HepG2 (cell line): ENCODE measurements around the gene CPT1B. TPM values are rescaled to one million over a fixed set of nuclear protein-coding genes. Genes with fewer than 3 reads are reported as not detected.

Experiments
- ATAC-seq: fragments of 200-7000 bp; cut with Tn5 transposase; 3 replicates; pipeline ENCODE4 v1.9.1; 2020; ENCODE audit warnings: mild to moderate bottlenecking, moderate library complexity
- BruUV-seq: library from RNA; stranded (reverse); fragments of 400-500 nt; replicated peaks from 2 replicates; lab custom pipeline; 2021; lab: Mats Ljungman, UMichigan
- CTCF ChIA-PET: fragments of 300-600 bp; formaldehyde crosslinking; extraction: SDS; loops from one replicate; lab custom pipeline; 2021; ENCODE audit warnings: low total read pairs, inconsistent platforms, low intra/inter-chr PET ratio; lab: Yijun Ruan, JAX
- POLR2A ChIA-PET: fragments of 350-600 bp; sonication (Branson Sonifier 250); formaldehyde crosslinking; loops from one replicate; lab custom pipeline; 2020; ENCODE audit warnings: antibody characterized with exemption, inconsistent platforms; lab: Yijun Ruan, JAX
- DNase-seq: peaks from one replicate; pipeline ENCODE4 v3.0.0-alpha.2; 2015; ENCODE audit warnings: low spot score
- FAIRE-seq: peaks from 3 replicates; lab custom pipeline; 2011; peaks lifted over from hg19 to GRCh38; lab: Jason Lieb, UNC
- H2AFZ ChIP-seq: one replicate; pipeline ENCODE4 v1.6.1; 2011; ENCODE audit warnings: low read length, inconsistent platforms
- H3K27ac ChIP-seq: fragments of 300-600 bp; 3 replicates; pipeline ENCODE4 v1.8.0; 2011; ENCODE audit warnings: mixed run types, mild to moderate bottlenecking, mixed read lengths, low read length, inconsistent platforms; ENCODE audit not compliant: insufficient read depth; ENCODE audit errors: extremely low read length
- H3K27me3 ChIP-seq, 2 experiments: fragments of 200-600 bp in 1 of 2; 2 replicates in 1 of 2; 3 replicates in 1 of 2; pipeline versions ENCODE4 v1.6.0 to v1.8.0; 2011; ENCODE audit warnings: low read length in 2 of 2, mild to moderate bottlenecking in 2 of 2, moderate library complexity in 2 of 2, inconsistent platforms in 1 of 2; ENCODE audit not compliant: insufficient read depth in 2 of 2, control insufficient read depth in 1 of 2
- H3K36me3 ChIP-seq, 2 experiments: fragments of 200-600 bp in 1 of 2; replicated peaks in 1 of 2; 2 replicates in 1 of 2; 3 replicates in 1 of 2; pipeline versions ENCODE4 v1.5.1 to v1.8.0; 2011; ENCODE audit warnings: low read length in 2 of 2, inconsistent platforms in 1 of 2; ENCODE audit not compliant: insufficient read depth in 2 of 2, control insufficient read depth in 1 of 2
- H3K4me1 ChIP-seq: 2 replicates; pipeline ENCODE4 v1.5.1; 2012; ENCODE audit warnings: low read length, inconsistent platforms; ENCODE audit not compliant: insufficient read depth
- H3K4me2 ChIP-seq: 2 replicates; pipeline ENCODE4 v1.6.0; 2011; ENCODE audit warnings: low read depth, low read length, inconsistent platforms
- H3K4me3 ChIP-seq, 3 experiments: fragments of 200-600 bp in 1 of 3; sonication (generic), shearing (Covaris generic) in 1 of 3; replicated peaks in 1 of 3; 2 replicates each; pipeline ENCODE4 v1.5.1; 2011 to 2016; ENCODE audit warnings: low read length in 3 of 3, inconsistent platforms in 2 of 3, low read depth in 2 of 3, mild to moderate bottlenecking in 2 of 3, control low read depth in 1 of 3, mixed read lengths in 1 of 3; ENCODE audit not compliant: insufficient read depth in 1 of 3
- H3K79me2 ChIP-seq: one replicate; pipeline ENCODE4 v1.6.1; 2011; ENCODE audit warnings: low read length, inconsistent platforms; ENCODE audit not compliant: insufficient read depth
- H3K9ac ChIP-seq: 2 replicates; pipeline ENCODE4 v1.6.0; 2011; ENCODE audit warnings: mild to moderate bottlenecking, low read depth, low read length, inconsistent platforms; ENCODE audit not compliant: insufficient read depth
- H3K9me3 ChIP-seq: 2 replicates; pipeline ENCODE4 v1.5.1; 2012; ENCODE audit warnings: mild to moderate bottlenecking, low read length
- H4K20me1 ChIP-seq: 2 replicates; pipeline ENCODE4 v1.6.0; 2011; ENCODE audit warnings: inconsistent platforms, mild to moderate bottlenecking, low read length, moderate library complexity; ENCODE audit not compliant: insufficient read depth
- ATM ChIP-seq: fragments of 450-650 bp; IDR thresholded peaks from 2 replicates; pipeline ENCODE4 v1.7.1; 2017; ENCODE audit warnings: mild to moderate bottlenecking, borderline replicate concordance
- HOXA3 ChIP-seq: sonication (generic); formaldehyde crosslinking; IDR thresholded peaks from 2 replicates; pipeline ENCODE4 v1.5.0; 2020; ENCODE audit warnings: missing genetic modification reagents
- MXD4 ChIP-seq: IDR thresholded peaks from 2 replicates; pipeline ENCODE4 v1.6.1; 2016; ENCODE audit warnings: mild to moderate bottlenecking, missing biosample characterization, missing genetic modification reagents
- NBN ChIP-seq: fragments of 450-650 bp; conservative IDR thresholded peaks from 2 replicates; pipeline ENCODE4 v1.6.1; 2017
- NFIC ChIP-seq: IDR thresholded peaks from 2 replicates; pipeline ENCODE4 v1.6.1; 2012; ENCODE audit warnings: mild to moderate bottlenecking, low read length, inconsistent platforms
- RNF2 ChIP-seq: fragments of 450-650 bp; conservative IDR thresholded peaks from 2 replicates; pipeline ENCODE4 v1.6.1; 2016; ENCODE audit warnings: low read depth
- SATB2 ChIP-seq: sonication (generic); formaldehyde crosslinking; IDR thresholded peaks from 2 replicates; pipeline ENCODE4 v1.5.0; 2020; ENCODE audit warnings: missing genetic modification reagents
- TCF12 ChIP-seq, 2 experiments: fragments of 450-650 bp in 1 of 2; sonication (generic) in 1 of 2; formaldehyde crosslinking in 1 of 2; IDR thresholded peaks; 2 replicates each; pipeline versions ENCODE4 v1.6.1 to v1.8.0; 2017 to 2022; ENCODE audit warnings: antibody characterized with exemption in 1 of 2, mild to moderate bottlenecking in 1 of 2, missing genetic modification reagents in 1 of 2, moderate library complexity in 1 of 2
- TCF7L2 ChIP-seq: IDR thresholded peaks from 2 replicates; pipeline ENCODE4 v1.6.1; 2011; ENCODE audit warnings: mild to moderate bottlenecking, low read depth, low read length, moderate library complexity
- ZNF232 ChIP-seq: sonication (generic); formaldehyde crosslinking; IDR thresholded peaks from 2 replicates; pipeline ENCODE4 v1.4.0; 2020; ENCODE audit warnings: missing genetic modification reagents, borderline replicate concordance
- ZNF282 ChIP-seq: fragments of 450-650 bp; IDR thresholded peaks from 2 replicates; pipeline ENCODE4 v1.6.1; 2018; ENCODE audit not compliant: partially characterized antibody
- ZNF557 ChIP-seq: sonication (generic); formaldehyde crosslinking; IDR thresholded peaks from 2 replicates; pipeline ENCODE4 v1.4.0; 2020; ENCODE audit warnings: missing genetic modification reagents
- ZNF607 ChIP-seq: sonication (generic); formaldehyde crosslinking; IDR thresholded peaks from 2 replicates; pipeline ENCODE4 v1.5.1; 2020; ENCODE audit warnings: missing genetic modification reagents, mild to moderate bottlenecking, borderline replicate concordance
- WGBS: methylation state at CpG from one replicate; pipeline ENCODE4 v1.1.6; 2017; ENCODE audit warnings: low lambda C conversion rate; 5-methylcytosine and 5-hydroxymethylcytosine counted together
- in situ Hi-C: cut with HindIII; loops from 2 replicates; pipeline ENCODE4 v1.10.0; 2017; ENCODE audit warnings: low pct_unique_long_range_greater_than_20kb; ENCODE audit not compliant: extremely low pct_ligation_motif_present
- intact Hi-C: fragments of 100-400 bp; cut with micrococcal nuclease; formaldehyde crosslinking; loops from one replicate; pipeline ENCODE4 v1.10.0; 2022; ENCODE audit not compliant: unreplicated experiment
- polyA plus RNA-seq, 8 experiments: library from polyadenylated mRNA; depleted of rRNA in 3 of 8; stranded (reverse) in 7 of 8; unstranded in 1 of 8; fragments of >200 nt; fragmentation: Illumina TruSeq in 4 of 8; extraction: Trizol in 4 of 8; gene quantifications; 2 replicates each; pipeline versions ENCODE4 v1.2.1 to v1.2.3, GENCODE V29; 2011 to 2016; ENCODE audit warnings: low read depth in 4 of 8, missing spikeins in 1 of 8, mixed read lengths in 1 of 8; ENCODE audit not compliant: insufficient read depth in 1 of 8
- total RNA-seq, 5 experiments: library from RNA; depleted of rRNA; stranded (reverse); fragments of >200 nt; fragmentation: Illumina TruSeq; extraction: Trizol; gene quantifications; 2 replicates each; pipeline ENCODE4 v1.2.3, GENCODE V29; 2016; ENCODE audit warnings: low read depth in 1 of 5
- TF ChIP-seq, protein P1 (sequence below): sonication (generic); formaldehyde crosslinking; IDR thresholded peaks from 2 replicates; pipeline ENCODE4 v1.4.0; 2020; ENCODE audit warnings: mild to moderate bottlenecking, missing genetic modification reagents
- TF ChIP-seq, protein P2 (sequence below): sonication (generic); formaldehyde crosslinking; IDR thresholded peaks from 2 replicates; pipeline ENCODE4 v1.4.0; 2020; ENCODE audit warnings: missing genetic modification reagents
- TF ChIP-seq, protein P3 (sequence below): sonication (generic); formaldehyde crosslinking; IDR thresholded peaks from 2 replicates; pipeline ENCODE4 v1.5.0; 2020; ENCODE audit warnings: missing genetic modification reagents, mild to moderate bottlenecking, borderline replicate concordance

The CPT1B gene
- total and polyA plus RNA-seq, 2 of the 13 experiments (the other 11 are each of a cell fraction or from before 2014, with no cell fraction given), result 9.2 to 19.5 TPM

DNA sequence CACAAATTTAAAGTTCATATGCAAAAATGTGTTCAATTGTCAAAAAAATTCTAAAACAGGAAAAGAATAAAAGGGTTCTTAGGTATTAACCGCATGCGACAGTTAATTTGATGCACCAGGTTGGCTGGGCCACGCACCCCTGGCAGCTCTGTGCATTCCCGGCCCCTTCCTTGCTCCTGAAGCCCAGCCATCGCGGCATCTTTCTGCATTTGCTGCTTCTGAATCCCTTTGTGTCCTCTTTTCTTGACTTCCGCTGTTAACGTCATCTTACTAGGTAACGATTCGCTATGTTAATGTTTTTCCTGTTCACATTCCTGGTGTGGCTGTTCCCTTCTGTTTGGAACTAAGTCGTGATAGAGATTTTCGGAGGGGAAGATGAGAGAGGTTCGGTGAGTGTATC lies 40.5 kb downstream of the CPT1B start:
- CTCF ChIA-PET, result no interaction called here
- no peak for TF ChIP-seq MXD4 (CRISPR knock-in tag)
- TF ChIP-seq, protein P1, sequence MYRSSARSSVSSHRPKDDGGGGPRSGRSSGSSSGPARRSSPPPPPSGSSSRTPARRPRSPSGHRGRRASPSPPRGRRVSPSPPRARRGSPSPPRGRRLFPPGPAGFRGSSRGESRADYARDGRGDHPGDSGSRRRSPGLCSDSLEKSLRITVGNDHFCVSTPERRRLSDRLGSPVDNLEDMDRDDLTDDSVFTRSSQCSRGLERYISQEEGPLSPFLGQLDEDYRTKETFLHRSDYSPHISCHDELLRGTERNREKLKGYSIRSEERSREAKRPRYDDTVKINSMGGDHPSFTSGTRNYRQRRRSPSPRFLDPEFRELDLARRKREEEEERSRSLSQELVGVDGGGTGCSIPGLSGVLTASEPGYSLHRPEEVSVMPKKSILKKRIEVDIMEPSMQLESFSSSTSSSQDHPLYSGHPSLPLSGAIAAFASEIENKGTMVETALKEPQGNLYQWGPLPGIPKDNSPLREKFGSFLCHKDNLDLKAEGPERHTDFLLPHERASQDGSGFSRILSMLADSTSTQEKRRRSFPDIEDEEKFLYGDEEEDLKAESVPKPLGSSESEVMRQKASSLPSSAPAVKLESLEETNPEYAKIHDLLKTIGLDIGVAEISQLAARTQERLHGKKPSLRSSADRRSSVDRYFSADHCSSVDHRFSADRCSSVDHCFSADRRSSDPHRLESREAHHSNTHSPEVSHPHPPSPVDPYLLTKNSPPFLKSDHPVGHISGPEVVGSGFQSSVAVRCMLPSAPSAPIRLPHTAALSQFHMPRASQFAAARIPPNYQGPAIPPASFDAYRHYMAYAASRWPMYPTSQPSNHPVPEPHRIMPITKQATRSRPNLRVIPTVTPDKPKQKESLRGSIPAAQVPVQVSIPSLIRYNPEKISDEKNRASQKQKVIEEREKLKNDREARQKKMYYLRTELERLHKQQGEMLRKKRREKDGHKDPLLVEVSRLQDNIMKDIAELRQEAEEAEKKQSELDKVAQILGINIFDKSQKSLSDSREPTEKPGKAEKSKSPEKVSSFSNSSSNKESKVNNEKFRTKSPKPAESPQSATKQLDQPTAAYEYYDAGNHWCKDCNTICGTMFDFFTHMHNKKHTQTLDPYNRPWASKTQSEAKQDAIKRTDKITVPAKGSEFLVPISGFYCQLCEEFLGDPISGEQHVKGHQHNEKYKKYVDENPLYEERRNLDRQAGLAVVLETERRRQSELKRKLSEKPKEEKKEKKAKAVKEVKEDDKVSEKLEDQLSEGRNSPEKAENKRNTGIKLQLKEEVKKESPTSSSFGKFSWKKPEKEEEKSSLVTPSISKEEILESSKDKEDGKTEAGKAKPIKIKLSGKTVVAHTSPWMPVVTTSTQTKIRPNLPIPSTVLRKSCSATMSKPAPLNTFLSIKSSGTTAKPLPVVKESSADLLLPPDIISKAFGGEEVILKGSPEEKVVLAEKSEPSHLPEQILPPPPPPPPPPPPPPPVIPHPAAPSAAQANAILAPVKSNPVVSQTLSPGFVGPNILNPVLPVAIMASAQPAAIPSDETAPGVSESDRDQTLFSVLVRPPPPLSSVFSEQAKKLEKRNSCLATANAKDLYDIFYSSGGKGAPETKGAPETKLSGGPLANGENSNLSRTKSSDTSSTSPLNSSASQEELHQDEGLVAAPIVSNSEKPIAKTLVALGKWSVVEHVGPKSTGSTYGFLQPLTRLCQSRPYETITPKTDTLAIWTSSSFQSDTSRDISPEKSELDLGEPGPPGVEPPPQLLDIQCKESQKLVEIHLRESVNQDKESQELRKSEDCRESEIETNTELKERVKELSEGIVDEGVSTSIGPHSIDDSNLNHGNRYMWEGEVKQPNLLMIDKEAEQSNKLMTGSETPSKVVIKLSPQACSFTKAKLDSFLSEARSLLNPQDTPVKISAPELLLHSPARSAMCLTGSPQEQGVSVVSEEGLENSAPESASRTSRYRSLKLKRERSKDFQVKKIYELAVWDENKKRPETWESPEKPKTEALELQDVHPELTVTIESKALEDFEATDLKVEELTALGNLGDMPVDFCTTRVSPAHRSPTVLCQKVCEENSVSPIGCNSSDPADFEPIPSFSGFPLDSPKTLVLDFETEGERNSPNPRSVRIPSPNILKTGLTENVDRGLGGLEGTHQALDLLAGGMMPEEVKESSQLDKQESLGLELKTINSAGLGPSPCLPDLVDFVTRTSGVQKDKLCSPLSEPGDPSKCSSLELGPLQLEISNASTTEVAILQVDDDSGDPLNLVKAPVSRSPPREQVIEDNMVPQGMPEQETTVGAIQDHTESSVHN (CRISPR knock-in tag), result no peak
- TF ChIP-seq ZNF557 (CRISPR knock-in tag), result no peak
- TF ChIP-seq ZNF607 (CRISPR knock-in tag), result no peak
- no peak for TF ChIP-seq NFIC
- no peak for TF ChIP-seq ATM
- TF ChIP-seq ZNF232 (CRISPR knock-in tag), result no peak
- TF ChIP-seq TCF7L2, result no peak
- TF ChIP-seq, protein P2, sequence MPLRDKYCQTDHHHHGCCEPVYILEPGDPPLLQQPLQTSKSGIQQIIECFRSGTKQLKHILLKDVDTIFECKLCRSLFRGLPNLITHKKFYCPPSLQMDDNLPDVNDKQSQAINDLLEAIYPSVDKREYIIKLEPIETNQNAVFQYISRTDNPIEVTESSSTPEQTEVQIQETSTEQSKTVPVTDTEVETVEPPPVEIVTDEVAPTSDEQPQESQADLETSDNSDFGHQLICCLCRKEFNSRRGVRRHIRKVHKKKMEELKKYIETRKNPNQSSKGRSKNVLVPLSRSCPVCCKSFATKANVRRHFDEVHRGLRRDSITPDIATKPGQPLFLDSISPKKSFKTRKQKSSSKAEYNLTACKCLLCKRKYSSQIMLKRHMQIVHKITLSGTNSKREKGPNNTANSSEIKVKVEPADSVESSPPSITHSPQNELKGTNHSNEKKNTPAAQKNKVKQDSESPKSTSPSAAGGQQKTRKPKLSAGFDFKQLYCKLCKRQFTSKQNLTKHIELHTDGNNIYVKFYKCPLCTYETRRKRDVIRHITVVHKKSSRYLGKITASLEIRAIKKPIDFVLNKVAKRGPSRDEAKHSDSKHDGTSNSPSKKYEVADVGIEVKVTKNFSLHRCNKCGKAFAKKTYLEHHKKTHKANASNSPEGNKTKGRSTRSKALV (CRISPR knock-in tag), result no peak
- TF ChIP-seq ZNF282, result no peak
- no peak for TF ChIP-seq TCF12 (IDR thresholded peaks at IDR 0.05)
- TF ChIP-seq TCF12 (CRISPR knock-in tag; IDR thresholded peaks at IDR 0.05), result no peak
- TF ChIP-seq HOXA3 (CRISPR knock-in tag), result no peak
- TF ChIP-seq SATB2 (CRISPR knock-in tag), result no peak
- TF ChIP-seq NBN, result no peak
- TF ChIP-seq RNF2, result no peak
- TF ChIP-seq, protein P3, sequence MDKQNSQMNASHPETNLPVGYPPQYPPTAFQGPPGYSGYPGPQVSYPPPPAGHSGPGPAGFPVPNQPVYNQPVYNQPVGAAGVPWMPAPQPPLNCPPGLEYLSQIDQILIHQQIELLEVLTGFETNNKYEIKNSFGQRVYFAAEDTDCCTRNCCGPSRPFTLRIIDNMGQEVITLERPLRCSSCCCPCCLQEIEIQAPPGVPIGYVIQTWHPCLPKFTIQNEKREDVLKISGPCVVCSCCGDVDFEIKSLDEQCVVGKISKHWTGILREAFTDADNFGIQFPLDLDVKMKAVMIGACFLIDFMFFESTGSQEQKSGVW (CRISPR knock-in tag), result no peak

More for the DNA sequence above, 40.5 kb downstream of the CPT1B start:
- Histone ChIP-seq H3K4me2 (no peak overlapping the region), H3K4me1 (peaks cover 49% of the 10 kb centered on the region), H3K27me3 (peaks cover 0 to 6% of the 10 kb centered on the region in 2 experiments; a peak in 1 of 5 replicates), H3K9ac (no peak overlapping the region), H2AFZ (no peak overlapping the region), H3K9me3 (no peaks in the 10 kb centered on the region), H3K4me3 (no peak overlapping the region), H3K27ac (no peak overlapping the region), H4K20me1 (no peaks in the 10 kb centered on the region), H3K79me2 (no peaks in the 10 kb centered on the region), H3K36me3 (no peaks in the 10 kb centered on the region)
- POLR2A ChIA-PET, result interaction anchor here (0.7 kb wide), 1 partner anchor 9 kb away, joined by 4 read pairs; the partner anchor contains the start of gene TYMP
- BruUV-seq, result no TSS peak
- FAIRE-seq (no peak), ATAC-seq (no peak), DNase-seq (no peak)
- 84% methylated on average over 13 of the region's 13 CpGs for WGBS
- in situ Hi-C loops (no loop called here), intact Hi-C loops (no loop called here)
